MCF 10A (cell line): ENCODE data around the gene EIF2S3. TPM values are rescaled to one million over a fixed set of nuclear protein-coding genes. Genes with fewer than 3 reads are reported as not detected.
A peak's percentile ranks its signal among the peaks of the same experiment; 100 is the strongest.

ENCODE experiments used
- Bru-seq: library from RNA; stranded (reverse); fragments of 400-500 nt; gene quantifications from one replicate; lab custom pipeline; 2021; lab: Mats Ljungman, UMichigan
- BruChase-seq, 2 experiments: library from RNA; stranded (reverse); fragments of 400-500 nt; gene quantifications; one replicate each; lab custom pipeline; 2021; lab: Mats Ljungman, UMichigan
- BruUV-seq: library from RNA; stranded (reverse); fragments of 400-500 nt; replicated peaks from 2 replicates; lab custom pipeline; 2021; lab: Mats Ljungman, UMichigan
- CTCF ChIA-PET: fragments of 300-600 bp; sonication (Branson Sonifier 250); formaldehyde crosslinking; extraction: SDS; loops from one replicate; lab custom pipeline; 2021; ENCODE audit warnings: antibody characterized with exemption, inconsistent platforms; lab: Yijun Ruan, JAX
- POLR2A ChIA-PET: fragments of 300-600, 350-650 bp; sonication (Branson Sonifier 250); formaldehyde crosslinking; extraction: SDS; loops from one replicate; lab custom pipeline; 2020; ENCODE audit warnings: antibody characterized with exemption, inconsistent platforms; lab: Yijun Ruan, JAX
- DNase-seq: peaks from one replicate; pipeline ENCODE4 v3.0.0-alpha.2; 2018; ENCODE audit not compliant: unreplicated experiment
- H3K27ac Mint-ChIP-seq: one replicate; pipeline ENCODE4 v1.8.0; 2022; ENCODE audit warnings: mild to moderate bottlenecking, low read depth, mixed read lengths; ENCODE audit not compliant: unreplicated experiment
- H3K27me3 Mint-ChIP-seq: one replicate; pipeline ENCODE4 v1.8.0; 2022; ENCODE audit warnings: mixed read lengths; ENCODE audit not compliant: insufficient read depth, unreplicated experiment
- H3K36me3 Mint-ChIP-seq: one replicate; pipeline ENCODE4 v1.8.0; 2022; ENCODE audit warnings: mild to moderate bottlenecking, moderate library complexity, mixed read lengths; ENCODE audit not compliant: insufficient read depth, unreplicated experiment
- H3K4me1 Mint-ChIP-seq: one replicate; pipeline ENCODE4 v1.8.0; 2022; ENCODE audit warnings: mixed read lengths; ENCODE audit not compliant: insufficient read depth, unreplicated experiment
- H3K4me3 Mint-ChIP-seq: one replicate; pipeline ENCODE4 v1.8.0; 2022; ENCODE audit warnings: mild to moderate bottlenecking, moderate library complexity, mixed read lengths; ENCODE audit not compliant: unreplicated experiment
- H3K9me3 Mint-ChIP-seq: one replicate; pipeline ENCODE4 v1.8.0; 2022; ENCODE audit warnings: mixed read lengths; ENCODE audit not compliant: unreplicated experiment
- intact Hi-C: fragments of 100-400 bp; cut with micrococcal nuclease; formaldehyde crosslinking; loops from 2 replicates; pipeline ENCODE4 v1.14.1; 2022
- long read RNA-seq: library from polyadenylated mRNA; stranded (forward); transcript quantifications from one replicate; pipeline ENCODE4 v2.0.0, GENCODE V29; 2022
- total RNA-seq: library from RNA; stranded (reverse); gene quantifications from 2 replicates; pipeline ENCODE4 v1.2.3, GENCODE V29; 2022
- TF ChIP-seq, protein P1 (sequence below): fragments of 200-600 bp; IDR thresholded peaks from one replicate; pipeline ENCODE4 v1.8.0; 2022; ENCODE audit warnings: antibody characterized with exemption, mild to moderate bottlenecking; ENCODE audit not compliant: unreplicated experiment

EIF2S3 gene
- 354 and 391 TPM in 2 replicates for total RNA-seq
- percentile 98 among the genes with signal in this experiment for Bru-seq, nascent RNA
- percentile 99 among the genes with signal in this experiment for BruChase-seq, experiment 1, labeled RNA remaining after a 6-hour chase
- BruChase-seq, experiment 2, labeled RNA remaining after a 2-hour chase, result percentile 99 among the genes with signal in this experiment
- long read RNA-seq, transcript EIF2S3-201 (12 exons, 2,858 nt), result major isoform, 811 of 923 reads
- long read RNA-seq, partial matches to known transcripts, result 30 of 923 reads
- long read RNA-seq, other reads (novel, unspliced or antisense), result 82 of 923 reads

DNA sequence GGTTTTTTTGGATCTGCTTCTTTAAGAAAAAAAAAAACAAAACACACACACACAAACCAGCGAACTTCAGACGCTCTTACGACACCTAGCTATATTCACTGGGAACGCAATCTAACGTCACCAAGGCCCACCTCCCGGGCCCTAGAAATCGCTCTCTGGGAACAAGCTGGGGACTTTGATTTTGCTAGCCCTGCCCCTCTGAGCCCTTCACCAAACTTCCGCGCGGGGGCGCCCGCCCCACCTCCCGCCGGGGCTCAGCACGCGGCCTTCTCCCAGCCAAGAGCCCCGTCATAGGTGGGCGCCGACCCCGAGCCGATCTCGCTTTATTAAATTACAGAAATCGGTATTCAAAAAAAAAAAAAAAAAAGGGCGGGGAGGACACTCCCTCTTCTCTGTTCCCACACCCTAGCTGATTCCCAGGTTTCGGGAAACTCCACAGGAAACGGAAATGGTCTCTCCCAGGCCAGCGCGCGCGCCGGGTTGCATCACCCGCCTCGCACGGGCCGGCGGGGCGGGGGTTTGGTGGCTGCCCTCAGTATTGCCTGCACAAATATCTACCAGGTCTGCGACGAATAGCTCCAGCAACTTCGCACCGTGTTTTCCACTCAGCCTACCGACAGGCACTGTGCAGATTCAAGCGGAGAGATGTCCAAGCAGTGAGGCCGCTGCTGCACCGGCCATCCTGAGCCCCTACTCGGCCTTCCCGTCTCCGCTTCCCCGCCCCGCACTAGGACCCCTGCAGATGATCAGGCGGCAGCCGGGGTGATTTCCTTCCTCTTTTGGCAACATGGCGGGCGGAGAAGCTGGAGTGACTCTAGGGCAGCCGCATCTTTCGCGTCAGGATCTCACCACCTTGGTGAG lies at the start of gene EIF2S3:
TSS of gene EIF2S3 (plus strand) at position 775 of the 861 bp plus-strand sequence. CDS start at position 788, 13 bp downstream.
- Mint-ChIP-seq H3K9me3 (no peaks in the 10 kb centered on the region), H3K27me3 (peaks cover 10% of the 10 kb centered on the region), H3K36me3 (no peaks in the 10 kb centered on the region), H3K4me1 (no peaks in the 10 kb centered on the region), H3K4me3 (no peak within 1 kb of the TSS), H3K27ac (peak within 1 kb of the TSS; percentile 99)
- TF ChIP-seq, protein P1, sequence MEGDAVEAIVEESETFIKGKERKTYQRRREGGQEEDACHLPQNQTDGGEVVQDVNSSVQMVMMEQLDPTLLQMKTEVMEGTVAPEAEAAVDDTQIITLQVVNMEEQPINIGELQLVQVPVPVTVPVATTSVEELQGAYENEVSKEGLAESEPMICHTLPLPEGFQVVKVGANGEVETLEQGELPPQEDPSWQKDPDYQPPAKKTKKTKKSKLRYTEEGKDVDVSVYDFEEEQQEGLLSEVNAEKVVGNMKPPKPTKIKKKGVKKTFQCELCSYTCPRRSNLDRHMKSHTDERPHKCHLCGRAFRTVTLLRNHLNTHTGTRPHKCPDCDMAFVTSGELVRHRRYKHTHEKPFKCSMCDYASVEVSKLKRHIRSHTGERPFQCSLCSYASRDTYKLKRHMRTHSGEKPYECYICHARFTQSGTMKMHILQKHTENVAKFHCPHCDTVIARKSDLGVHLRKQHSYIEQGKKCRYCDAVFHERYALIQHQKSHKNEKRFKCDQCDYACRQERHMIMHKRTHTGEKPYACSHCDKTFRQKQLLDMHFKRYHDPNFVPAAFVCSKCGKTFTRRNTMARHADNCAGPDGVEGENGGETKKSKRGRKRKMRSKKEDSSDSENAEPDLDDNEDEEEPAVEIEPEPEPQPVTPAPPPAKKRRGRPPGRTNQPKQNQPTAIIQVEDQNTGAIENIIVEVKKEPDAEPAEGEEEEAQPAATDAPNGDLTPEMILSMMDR, result peak; percentile 50
- ChIA-PET CTCF (interaction anchor here (0.6 to 3.3 kb wide), 28 partner anchors 14 to 444 kb away, joined by 3 to 23 read pairs (median 4); partner anchors contain the start of genes APOO, CXorf58 and KLHL15), POLR2A (interaction anchor here (0.6 to 4.9 kb wide), 28 partner anchors 11 to 888 kb away, joined by 3 to 114 read pairs (median 4); partner anchors contain the start of genes ACOT9, APOO, CXorf58 and KLHL15)
- intact Hi-C loops, result loop anchor here (1.0 kb wide), 2 partner anchors 29 to 146 kb away; partner anchors contain the start of gene CXorf58
- DNase-seq, result peak; percentile 98
- TSS peak; percentile 90 for BruUV-seq

DNA sequence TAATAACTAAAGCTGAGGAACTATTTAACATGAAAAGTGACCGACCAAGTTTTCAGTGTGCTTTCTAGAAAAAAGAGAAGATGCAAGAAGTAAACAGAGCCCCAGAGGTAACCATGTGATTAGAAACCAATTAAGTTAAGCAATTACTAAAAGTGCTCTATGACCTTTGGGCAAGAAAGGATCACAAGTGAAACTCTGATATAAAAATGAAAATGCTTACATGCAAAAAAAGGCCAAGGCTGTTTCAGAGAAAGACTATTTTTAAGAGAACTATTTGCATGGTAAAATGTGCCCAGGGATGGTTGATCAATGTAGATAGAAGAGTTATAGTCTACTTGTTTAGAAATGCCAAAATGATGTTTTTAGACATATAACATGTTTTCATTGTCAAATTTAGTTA lies 49.7 kb upstream of the EIF2S3 start:
- intact Hi-C loops, result no loop called here
- H3K9me3 Mint-ChIP-seq, result peaks cover 3% of the 10 kb centered on the region
- POLR2A ChIA-PET, result no interaction called here
- H3K27ac Mint-ChIP-seq, result no peak overlapping the region
- no peak overlapping the region for H3K4me3 Mint-ChIP-seq
- TF ChIP-seq, protein P1, result no peak
- CTCF ChIA-PET, result interaction anchor here (0.8 kb wide), 1 partner anchor 9 kb away, joined by 6 read pairs; no protein-coding TSS in a partner anchor
- H3K4me1 Mint-ChIP-seq, result peaks cover 8% of the 10 kb centered on the region
- no peak for DNase-seq
- peaks cover 37% of the 10 kb centered on the region for H3K27me3 Mint-ChIP-seq
- BruUV-seq, result no TSS peak
- H3K36me3 Mint-ChIP-seq, result peaks cover 23% of the 10 kb centered on the region

DNA sequence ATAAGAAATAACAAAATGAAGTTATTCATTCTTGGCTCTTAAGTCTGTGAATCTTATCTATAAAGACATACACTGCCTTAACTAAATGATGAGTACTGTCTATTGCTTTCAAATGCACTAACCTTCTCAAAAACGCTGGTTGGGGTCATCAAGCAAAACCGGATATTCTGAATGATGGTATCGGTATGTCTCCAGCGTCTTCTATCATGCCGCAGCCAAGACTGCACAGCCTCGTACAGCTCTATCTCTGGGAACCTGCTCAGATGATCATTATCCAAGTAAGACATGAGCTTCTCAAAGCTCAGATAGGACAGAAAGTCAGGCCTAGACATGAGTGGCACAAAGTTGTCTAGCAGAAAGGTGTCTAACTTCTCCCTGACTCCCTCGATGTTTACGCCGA lies 48.9 kb upstream of the EIF2S3 start:
- ChIA-PET POLR2A (no interaction called here), CTCF (interaction anchor here (0.6 kb wide), 1 partner anchor 42 kb away, joined by 3 read pairs; no protein-coding TSS in a partner anchor)
- Mint-ChIP-seq H3K9me3 (peaks cover 8% of the 10 kb centered on the region), H3K27me3 (peaks cover 40% of the 10 kb centered on the region), H3K36me3 (peaks cover 22% of the 10 kb centered on the region), H3K4me3 (no peak overlapping the region), H3K27ac (no peak overlapping the region), H3K4me1 (peaks cover 8% of the 10 kb centered on the region)
- no peak for DNase-seq
- intact Hi-C loops, result no loop called here
- no TSS peak for BruUV-seq
- TF ChIP-seq, protein P1, result no peak
